Activated CD8-positive, alpha-beta T cell treated with anti-CD3 and anti-CD28 coated beads for 36 hours (primary cell): ENCODE measurements around the gene BRSK2. TPM values are rescaled to one million over a fixed set of nuclear protein-coding genes. Genes with fewer than 3 reads are reported as not detected.
"Not testable (repeated sequence)": the region's sequence is repeated elsewhere in the genome, so short reads cannot be mapped to it uniquely, and the experiment has no call there.

Experiments used
- ATAC-seq: fragments of 200-7000 bp; cut with Tn5 transposase; one replicate; pipeline ENCODE4 v1.10.0; 2021; ENCODE audit warnings: mild to moderate bottlenecking, moderate library complexity
- CTCF ChIA-PET: fragments of 350-600 bp; sonication (Branson Sonifier 250); formaldehyde crosslinking; loops from one replicate; lab custom pipeline; 2021; ENCODE audit warnings: antibody characterized with exemption; lab: Charles Lee
- POLR2A ChIA-PET: fragments of 350-600 bp; sonication (Branson Sonifier 250); formaldehyde crosslinking; loops from one replicate; lab custom pipeline; 2021; ENCODE audit warnings: antibody characterized with exemption; lab: Charles Lee
- DNase-seq: peaks from one replicate; pipeline ENCODE4 v3.0.0-alpha.2; 2020
- H3K27ac Mint-ChIP-seq: one replicate; pipeline ENCODE4 v1.8.0; 2021; ENCODE audit warnings: mild to moderate bottlenecking, mixed read lengths
- H3K27me3 Mint-ChIP-seq: one replicate; pipeline ENCODE4 v1.8.0; 2021; ENCODE audit warnings: mixed read lengths
- H3K36me3 Mint-ChIP-seq: one replicate; pipeline ENCODE4 v1.8.0; 2021; ENCODE audit warnings: low read depth, mixed read lengths
- H3K4me1 Mint-ChIP-seq: one replicate; pipeline ENCODE4 v1.8.0; 2021; ENCODE audit warnings: low read depth, mixed read lengths
- H3K4me3 Mint-ChIP-seq: one replicate; pipeline ENCODE4 v1.8.0; 2021; ENCODE audit warnings: mild to moderate bottlenecking, moderate library complexity, mixed read lengths
- H3K9me3 Mint-ChIP-seq: one replicate; pipeline ENCODE4 v1.8.0; 2021; ENCODE audit warnings: mixed read lengths
- intact Hi-C: fragments of 100-400 bp; cut with micrococcal nuclease; formaldehyde crosslinking; loops from one replicate; pipeline ENCODE4 v1.10.0; 2022
- total RNA-seq, 2 experiments: library from RNA; stranded (reverse); gene quantifications; one replicate each; pipeline ENCODE4 v1.2.3, GENCODE V29; 2021
- TF ChIP-seq, protein P1 (sequence below): fragments of 200-600 bp; IDR thresholded peaks from one replicate; pipeline ENCODE4 v1.8.0; 2022; ENCODE audit warnings: antibody characterized with exemption, mild to moderate bottlenecking

The BRSK2 gene
- total RNA-seq, 2 experiments from 2014 or later = 1.1 to 2.0 TPM

GRCh38 chr11:1421291-1421690 lies 31.6 kb downstream of the BRSK2 start:
- peaks cover 17% of the 10 kb centered on the region for H3K9me3 Mint-ChIP-seq
- ATAC-seq = no peak
- CTCF ChIA-PET = no interaction called here

DNA sequence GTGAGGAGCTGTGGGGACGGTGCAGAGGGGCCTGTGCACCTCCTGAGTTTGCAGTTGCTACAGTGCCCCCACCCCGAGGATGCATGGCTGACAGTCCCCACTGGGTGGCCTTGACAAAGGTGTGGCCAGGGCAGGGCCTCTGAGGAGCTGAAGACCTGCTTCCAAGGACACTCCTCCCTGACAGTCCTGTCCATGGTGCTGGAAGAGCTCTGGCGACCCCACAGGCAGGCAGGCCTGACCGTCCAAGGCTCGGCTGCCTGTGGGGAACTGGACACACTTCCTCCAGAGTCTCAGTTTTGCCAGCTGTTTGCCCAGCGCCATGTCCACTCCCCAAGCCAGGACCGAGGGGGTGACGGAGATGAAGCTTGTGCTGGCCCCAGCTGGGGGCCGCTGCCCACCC lies 32.7 kb downstream of the BRSK2 start:
- POLR2A ChIA-PET = no interaction called here

More at GRCh38 chr11:1421291-1421690, 31.6 kb downstream of the BRSK2 start:
- H3K4me3 Mint-ChIP-seq = no peak overlapping the region
- H3K4me1 Mint-ChIP-seq = no peaks in the 10 kb centered on the region
- H3K27me3 Mint-ChIP-seq = no peaks in the 10 kb centered on the region
- H3K36me3 Mint-ChIP-seq = peaks cover 8% of the 10 kb centered on the region
- TF ChIP-seq, protein P1, sequence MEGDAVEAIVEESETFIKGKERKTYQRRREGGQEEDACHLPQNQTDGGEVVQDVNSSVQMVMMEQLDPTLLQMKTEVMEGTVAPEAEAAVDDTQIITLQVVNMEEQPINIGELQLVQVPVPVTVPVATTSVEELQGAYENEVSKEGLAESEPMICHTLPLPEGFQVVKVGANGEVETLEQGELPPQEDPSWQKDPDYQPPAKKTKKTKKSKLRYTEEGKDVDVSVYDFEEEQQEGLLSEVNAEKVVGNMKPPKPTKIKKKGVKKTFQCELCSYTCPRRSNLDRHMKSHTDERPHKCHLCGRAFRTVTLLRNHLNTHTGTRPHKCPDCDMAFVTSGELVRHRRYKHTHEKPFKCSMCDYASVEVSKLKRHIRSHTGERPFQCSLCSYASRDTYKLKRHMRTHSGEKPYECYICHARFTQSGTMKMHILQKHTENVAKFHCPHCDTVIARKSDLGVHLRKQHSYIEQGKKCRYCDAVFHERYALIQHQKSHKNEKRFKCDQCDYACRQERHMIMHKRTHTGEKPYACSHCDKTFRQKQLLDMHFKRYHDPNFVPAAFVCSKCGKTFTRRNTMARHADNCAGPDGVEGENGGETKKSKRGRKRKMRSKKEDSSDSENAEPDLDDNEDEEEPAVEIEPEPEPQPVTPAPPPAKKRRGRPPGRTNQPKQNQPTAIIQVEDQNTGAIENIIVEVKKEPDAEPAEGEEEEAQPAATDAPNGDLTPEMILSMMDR = no peak
- no peak overlapping the region for H3K27ac Mint-ChIP-seq
- intact Hi-C loops = no loop called here
- POLR2A ChIA-PET = no interaction called here
- DNase-seq = no peak

DNA sequence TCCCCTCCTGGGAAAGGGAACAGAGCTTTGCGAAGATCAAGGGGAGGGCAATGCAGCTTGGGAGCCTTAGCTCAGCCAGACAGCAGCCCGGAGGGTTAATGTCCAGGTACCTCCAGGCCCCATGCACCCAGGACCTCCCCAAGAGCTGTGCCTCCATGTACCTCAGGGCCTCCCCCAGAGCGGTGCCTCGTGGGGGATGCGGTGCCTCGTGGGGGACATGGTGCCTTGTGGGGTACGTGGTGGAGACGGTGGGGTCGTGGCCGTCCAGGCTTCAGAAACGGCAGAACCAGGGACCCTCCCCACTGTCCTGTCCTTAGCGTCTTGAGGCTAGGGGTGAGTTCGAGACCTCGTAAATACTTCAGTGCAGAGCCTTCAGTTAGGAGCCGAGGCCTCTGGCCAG lies 33.2 kb downstream of the BRSK2 start:
- Mint-ChIP-seq H3K36me3 (peaks cover 3% of the 10 kb centered on the region), H3K4me1 (no peaks in the 10 kb centered on the region), H3K27ac (no peak overlapping the region), H3K27me3 (no peaks in the 10 kb centered on the region), H3K9me3 (peaks cover 10% of the 10 kb centered on the region), H3K4me3 (no peak overlapping the region)
- ChIA-PET CTCF (no interaction called here), POLR2A (no interaction called here)
- intact Hi-C loops = no loop called here
- ATAC-seq (no peak), DNase-seq (no peak)
- TF ChIP-seq, protein P1 = no peak

More for the DNA sequence above, 32.7 kb downstream of the BRSK2 start:
- DNase-seq = no peak
- peaks cover 10% of the 10 kb centered on the region for H3K9me3 Mint-ChIP-seq
- H3K27ac Mint-ChIP-seq = no peak overlapping the region
- no peak for ATAC-seq
- H3K27me3 Mint-ChIP-seq = no peaks in the 10 kb centered on the region
- H3K4me1 Mint-ChIP-seq = no peaks in the 10 kb centered on the region
- CTCF ChIA-PET = no interaction called here
- intact Hi-C loops = no loop called here
- H3K4me3 Mint-ChIP-seq = no peak overlapping the region
- peaks cover 3% of the 10 kb centered on the region for H3K36me3 Mint-ChIP-seq
- TF ChIP-seq, protein P1 = no peak

DNA sequence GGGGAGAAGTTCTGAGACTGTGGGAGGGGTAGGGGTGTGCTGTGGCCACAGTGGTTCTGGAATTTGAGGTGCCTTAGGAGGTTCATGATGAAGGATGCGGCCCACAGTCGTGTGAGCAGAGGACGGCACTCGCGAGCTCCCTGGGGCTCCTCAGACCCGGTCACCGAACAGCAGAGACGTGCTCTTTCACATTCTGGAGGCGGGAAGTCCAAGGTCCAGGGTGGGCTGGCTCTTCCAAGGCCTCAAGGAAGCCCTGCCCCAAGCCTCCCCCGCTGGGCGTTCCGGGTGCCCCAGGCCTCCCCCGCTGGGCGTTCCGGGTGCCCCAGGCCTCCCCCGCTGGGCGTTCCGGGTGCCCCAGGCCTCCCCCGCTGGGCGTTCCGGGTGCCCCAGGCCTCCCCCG lies 33.7 kb downstream of the BRSK2 start:
- ATAC-seq, intact Hi-C loops, H3K27ac Mint-ChIP-seq, H3K4me3 Mint-ChIP-seq, CTCF ChIA-PET, H3K36me3 Mint-ChIP-seq, DNase-seq, H3K4me1 Mint-ChIP-seq, POLR2A ChIA-PET, H3K27me3 Mint-ChIP-seq: not testable (repeated sequence)
- H3K9me3 Mint-ChIP-seq = peaks cover 10% of the 10 kb centered on the region

DNA sequence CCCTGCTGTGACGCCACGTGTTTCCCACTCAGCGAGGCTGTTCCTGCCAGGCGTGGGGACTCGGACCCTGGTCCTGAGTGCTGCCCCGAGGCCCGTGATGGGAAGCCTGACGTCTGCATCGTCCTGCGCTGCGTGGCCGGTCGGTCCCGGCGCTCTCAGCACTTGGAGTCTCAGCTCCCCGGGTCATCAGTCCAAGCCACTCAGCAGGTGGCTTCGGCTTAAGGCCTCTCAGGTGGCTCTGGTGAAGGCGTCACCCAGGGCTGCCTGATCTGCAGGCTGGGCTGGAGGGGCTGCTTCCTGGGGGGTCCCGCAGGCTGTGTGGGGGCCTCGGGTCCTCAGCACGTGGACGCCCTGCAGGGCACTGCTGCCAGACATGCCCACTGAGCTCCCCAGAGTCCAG lies 35.3 kb downstream of the BRSK2 start:
- no peaks in the 10 kb centered on the region for H3K4me1 Mint-ChIP-seq
- peaks cover 1% of the 10 kb centered on the region for H3K9me3 Mint-ChIP-seq
- H3K36me3 Mint-ChIP-seq = no peaks in the 10 kb centered on the region
- CTCF ChIA-PET = no interaction called here
- POLR2A ChIA-PET = no interaction called here
- intact Hi-C loops = no loop called here
- ATAC-seq = no peak
- no peak for DNase-seq
- H3K27me3 Mint-ChIP-seq = no peaks in the 10 kb centered on the region
- H3K4me3 Mint-ChIP-seq = no peak overlapping the region
- H3K27ac Mint-ChIP-seq = no peak overlapping the region
- TF ChIP-seq, protein P1 = no peak

GRCh38 chr11:1425439-1425838 lies 35.7 kb downstream of the BRSK2 start:
- Mint-ChIP-seq H3K9me3 (peaks cover 1% of the 10 kb centered on the region), H3K36me3 (no peaks in the 10 kb centered on the region), H3K4me3 (no peak overlapping the region), H3K27ac (no peak overlapping the region), H3K4me1 (no peaks in the 10 kb centered on the region), H3K27me3 (no peaks in the 10 kb centered on the region)
- POLR2A ChIA-PET = no interaction called here
- intact Hi-C loops = no loop called here
- no peak for ATAC-seq
- TF ChIP-seq, protein P1 = no peak
- DNase-seq = no peak
- CTCF ChIA-PET = no interaction called here
